GM10248 (cell line): ENCODE results near the gene BANF2.
"Not testable (repeated sequence)": the region's sequence is repeated elsewhere in the genome, so short reads cannot be mapped to it uniquely, and the experiment has no call there.

ENCODE experiments used
- CTCF ChIA-PET: fragments of 300-600 bp; sonication (Branson Sonifier 250); formaldehyde crosslinking; extraction: SDS; loops from one replicate; lab custom pipeline; 2021; ENCODE audit warnings: antibody characterized with exemption; lab: Yijun Ruan, JAX
- POLR2A ChIA-PET: fragments of 350-650 bp; sonication (Branson Sonifier 250); formaldehyde crosslinking; extraction: SDS; loops from one replicate; lab custom pipeline; 2020; ENCODE audit warnings: antibody characterized with exemption; lab: Yijun Ruan, JAX
- DNase-seq: peaks from one replicate; pipeline ENCODE4 v3.0.0; 2012; ENCODE audit errors: extremely low spot score
- TF ChIP-seq, protein P1 (sequence below): IDR thresholded peaks from 2 replicates; pipeline ENCODE4 v1.5.1; 2012; ENCODE audit warnings: mild to moderate bottlenecking, low read depth; ENCODE audit errors: extremely low read depth, missing control alignments, control extremely low read depth

BANF2 gene

DNA sequence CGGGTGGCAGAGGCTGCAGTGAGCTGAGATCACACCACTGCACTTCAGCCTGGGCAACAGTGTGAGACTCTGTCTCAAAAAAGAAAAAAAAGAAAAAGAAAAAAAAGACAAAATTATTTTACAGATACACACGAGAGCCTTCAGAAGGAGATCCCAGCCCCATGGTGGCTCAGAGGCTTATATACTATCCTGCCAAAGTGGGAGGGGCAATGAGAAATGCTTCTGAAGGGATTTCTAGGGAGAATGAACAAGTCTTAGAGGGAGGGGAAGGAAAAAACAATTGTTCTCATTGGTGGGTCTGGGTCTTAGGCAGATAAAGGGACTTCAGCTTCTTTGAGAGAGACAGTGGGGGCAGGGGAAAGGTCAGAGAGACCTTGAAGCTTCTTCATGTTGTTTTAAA is 76.8 kb downstream of the BANF2 start:
- DNase-seq = no peak
- ChIA-PET CTCF (interaction anchor here (1.2 kb wide), 1 partner anchor 29 kb away, joined by 3 read pairs; no protein-coding TSS in a partner anchor), POLR2A (no interaction called here)
- TF ChIP-seq, protein P1, sequence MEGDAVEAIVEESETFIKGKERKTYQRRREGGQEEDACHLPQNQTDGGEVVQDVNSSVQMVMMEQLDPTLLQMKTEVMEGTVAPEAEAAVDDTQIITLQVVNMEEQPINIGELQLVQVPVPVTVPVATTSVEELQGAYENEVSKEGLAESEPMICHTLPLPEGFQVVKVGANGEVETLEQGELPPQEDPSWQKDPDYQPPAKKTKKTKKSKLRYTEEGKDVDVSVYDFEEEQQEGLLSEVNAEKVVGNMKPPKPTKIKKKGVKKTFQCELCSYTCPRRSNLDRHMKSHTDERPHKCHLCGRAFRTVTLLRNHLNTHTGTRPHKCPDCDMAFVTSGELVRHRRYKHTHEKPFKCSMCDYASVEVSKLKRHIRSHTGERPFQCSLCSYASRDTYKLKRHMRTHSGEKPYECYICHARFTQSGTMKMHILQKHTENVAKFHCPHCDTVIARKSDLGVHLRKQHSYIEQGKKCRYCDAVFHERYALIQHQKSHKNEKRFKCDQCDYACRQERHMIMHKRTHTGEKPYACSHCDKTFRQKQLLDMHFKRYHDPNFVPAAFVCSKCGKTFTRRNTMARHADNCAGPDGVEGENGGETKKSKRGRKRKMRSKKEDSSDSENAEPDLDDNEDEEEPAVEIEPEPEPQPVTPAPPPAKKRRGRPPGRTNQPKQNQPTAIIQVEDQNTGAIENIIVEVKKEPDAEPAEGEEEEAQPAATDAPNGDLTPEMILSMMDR = no peak

DNA sequence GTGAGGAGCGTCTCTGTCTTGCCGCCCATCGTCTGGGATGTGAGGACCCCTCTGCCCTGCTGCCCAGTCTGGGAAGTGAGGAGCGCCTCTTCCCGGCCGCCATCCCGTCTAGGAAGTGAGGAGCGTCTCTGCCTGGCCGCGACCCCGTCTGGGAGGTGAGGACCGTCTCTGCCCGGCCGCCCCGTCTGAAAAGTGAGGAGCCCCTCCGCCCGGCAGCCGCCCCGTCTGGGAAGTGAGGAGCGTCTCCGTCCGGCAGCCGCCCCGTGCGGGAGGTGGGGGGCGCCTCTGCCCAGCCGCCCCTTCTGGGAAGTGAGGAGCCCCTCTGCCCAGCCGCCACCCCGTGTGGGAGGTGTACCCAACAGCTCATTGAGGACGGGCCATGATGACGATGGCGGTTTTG is 79.2 kb downstream of the BANF2 start:
- CTCF ChIA-PET, DNase-seq, POLR2A ChIA-PET: not testable (repeated sequence)

DNA sequence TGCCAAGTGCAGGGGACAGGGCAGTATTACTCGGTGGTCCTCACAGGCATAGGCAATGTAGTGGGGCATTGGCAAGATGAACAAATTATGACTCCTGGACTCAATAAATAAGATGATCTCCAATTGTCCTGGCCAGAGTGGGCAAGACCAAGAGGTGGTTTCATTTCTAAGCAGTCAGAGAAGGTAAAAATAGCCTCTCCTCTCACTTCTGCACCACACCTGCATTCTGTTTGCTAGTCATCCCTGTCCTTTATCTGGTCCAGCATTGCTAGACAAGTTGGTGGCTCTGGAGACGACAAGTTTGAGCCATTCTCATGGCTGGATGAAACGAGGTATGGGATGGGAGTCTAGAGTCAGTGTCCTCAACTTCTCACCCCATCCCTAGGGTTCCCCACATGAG is 83.0 kb downstream of the BANF2 start:
- DNase-seq = peak; percentile 60
- ChIA-PET CTCF (no interaction called here), POLR2A (no interaction called here)

DNA sequence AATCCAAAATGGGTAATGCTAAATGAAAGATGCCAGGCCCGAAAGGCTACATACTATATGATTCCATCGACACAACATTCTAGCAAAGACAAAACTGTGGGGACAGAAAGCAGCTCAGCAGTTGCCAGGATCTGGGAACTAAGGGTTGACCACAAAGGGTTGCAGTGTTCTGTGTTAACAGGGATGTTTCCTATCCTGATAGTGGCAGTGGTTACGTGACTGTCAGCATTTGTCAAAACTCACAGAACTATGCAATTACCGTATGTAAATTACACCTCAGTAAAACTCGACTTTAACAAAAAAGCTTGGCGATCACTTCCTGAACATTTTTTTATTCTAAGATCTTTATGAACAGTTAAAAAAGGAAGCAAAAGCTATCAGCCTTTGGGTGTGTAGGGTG is 83.9 kb downstream of the BANF2 start:
- ChIA-PET CTCF (no interaction called here), POLR2A (no interaction called here)
- no peak for DNase-seq
- TF ChIP-seq, protein P1 = no peak

More for the DNA sequence above, 83.0 kb downstream of the BANF2 start:
- TF ChIP-seq, protein P1 = no peak

DNA sequence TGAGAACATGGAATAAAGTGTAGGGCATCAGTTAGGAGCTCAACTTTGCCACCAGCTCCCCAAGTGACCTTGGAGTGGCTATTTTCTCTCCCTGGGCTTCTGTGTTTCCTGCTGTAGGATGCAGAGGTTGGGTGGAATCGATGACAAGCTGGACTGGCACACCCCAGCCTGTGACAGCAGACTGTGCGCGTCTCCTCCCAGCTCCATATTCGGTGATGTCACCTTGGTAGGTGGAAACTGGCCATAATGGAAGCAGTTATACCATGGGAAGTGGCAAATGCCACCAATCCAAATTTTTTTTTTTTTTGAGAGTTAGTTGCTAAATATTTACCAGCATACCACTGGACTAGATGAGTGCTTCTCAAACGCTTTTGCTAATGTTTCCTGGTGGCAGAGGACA is 85.2 kb downstream of the BANF2 start:
- DNase-seq = no peak
- TF ChIP-seq, protein P1 = no peak
- ChIA-PET CTCF (interaction anchor here (0.8 to 1.0 kb wide), 2 partner anchors 14 to 113 kb away, joined by 3 read pairs; no protein-coding TSS in a partner anchor), POLR2A (no interaction called here)
